Upper lobe of left lung (tissue), 4 donors: ENCODE measurements around the gene PLXNA4.

Experiments
- CTCF ChIP-seq, 6 experiments: fragments of 450-650 bp in 4 of 6; fragments of 200-600 bp in 2 of 6; sonication (generic) in 2 of 6; IDR thresholded peaks; one replicate each; pipeline ENCODE4 v1.5.1; 2016 to 2019; ENCODE audit warnings: antibody characterized with exemption in 6 of 6
- POLR2A ChIP-seq, 4 donors: fragments of 450-650 bp; IDR thresholded peaks; one replicate each; pipeline ENCODE4 v1.5.1; 2016 to 2017; ENCODE audit warnings: antibody characterized with exemption in 4 of 4, mild to moderate bottlenecking in 2 of 4
- POLR2AphosphoS5 ChIP-seq, 2 donors: sonication (generic); formaldehyde crosslinking; IDR thresholded peaks; one replicate each; pipeline ENCODE4 v1.5.1; 2017; ENCODE audit warnings: antibody characterized with exemption in 2 of 2

- TF ChIP-seq CTCF (IDR thresholded peaks at IDR 0.05) (no peak), POLR2AphosphoS5 (IDR thresholded peaks at IDR 0.05) (no peak), POLR2A (IDR thresholded peaks at IDR 0.05) (no peak)
Observed at GRCh38 chr7:132199626-132200025, 376.6 kb downstream of the PLXNA4 start.
